Measurements from ENCODE around the gene ANTXRL.
"Not testable (repeated sequence)": the region's sequence is repeated elsewhere in the genome, so short reads cannot be mapped to it uniquely, and the experiment has no call there.

Gene ANTXRL

GRCh38 chr10:46255801-46256747, 30.7 kb upstream of the ANTXRL start:
- Histone ChIP-seq H3K27me3 (ENCODE audit: control insufficient read depth, insufficient read depth, low read length) (no peaks in the 10 kb centered on the region), H3K36me3 (ENCODE audit: control insufficient read depth, insufficient read depth, low read length) (no peaks in the 10 kb centered on the region), H3K9ac (ENCODE audit: low read depth, low read length) (no peak overlapping the region), H3K27ac (ENCODE audit: low read depth, low read length) (no peak overlapping the region), H3K4me3 (ENCODE audit: low read depth, low read length) (no peak overlapping the region), H3K4me1 (ENCODE audit: control insufficient read depth, insufficient read depth, low read length) (no peaks in the 10 kb centered on the region), H3K9me3 (ENCODE audit: control insufficient read depth, insufficient read depth, low read length) (no peaks in the 10 kb centered on the region)

GRCh38 chr10:46257099-46257498, 29.7 kb upstream of the ANTXRL start:
- H3K27me3 ChIP-seq (ENCODE audit: control insufficient read depth, insufficient read depth, low read length), result no peaks in the 10 kb centered on the region
- H3K36me3 ChIP-seq (ENCODE audit: control insufficient read depth, insufficient read depth, low read length), result no peaks in the 10 kb centered on the region
- no peaks in the 10 kb centered on the region for H3K4me1 ChIP-seq (ENCODE audit: control insufficient read depth, insufficient read depth, low read length)
- H3K4me3 ChIP-seq (ENCODE audit: low read depth, low read length), result no peak overlapping the region
- no peaks in the 10 kb centered on the region for H3K9me3 ChIP-seq (ENCODE audit: control insufficient read depth, insufficient read depth, low read length)
- no peak overlapping the region for H3K9ac ChIP-seq (ENCODE audit: low read depth, low read length)
- H3K27ac ChIP-seq (ENCODE audit: low read depth, low read length), result no peak overlapping the region

GRCh38 chr10:46262906-46263560, 23.8 kb upstream of the ANTXRL start:
- H3K9me3 ChIP-seq (ENCODE audit: control insufficient read depth, insufficient read depth, low read length), result not testable (repeated sequence)

GRCh38 chr10:46263831-46264268, 22.9 kb upstream of the ANTXRL start:
- no peaks in the 10 kb centered on the region for H3K4me1 ChIP-seq (ENCODE audit: control insufficient read depth, insufficient read depth, low read length)
- H3K27ac ChIP-seq (ENCODE audit: low read depth, low read length), result no peak overlapping the region
- no peaks in the 10 kb centered on the region for H3K27me3 ChIP-seq (ENCODE audit: control insufficient read depth, insufficient read depth, low read length)

More at GRCh38 chr10:46262906-46263560, 23.8 kb upstream of the ANTXRL start:
- not testable (repeated sequence) for H3K27ac ChIP-seq (ENCODE audit: low read depth, low read length); H3K4me1 ChIP-seq (ENCODE audit: control insufficient read depth, insufficient read depth, low read length); H3K27me3 ChIP-seq (ENCODE audit: control insufficient read depth, insufficient read depth, low read length); H3K9ac ChIP-seq (ENCODE audit: low read depth, low read length); H3K4me3 ChIP-seq (ENCODE audit: low read depth, low read length); H3K36me3 ChIP-seq (ENCODE audit: control insufficient read depth, insufficient read depth, low read length)

DNA sequence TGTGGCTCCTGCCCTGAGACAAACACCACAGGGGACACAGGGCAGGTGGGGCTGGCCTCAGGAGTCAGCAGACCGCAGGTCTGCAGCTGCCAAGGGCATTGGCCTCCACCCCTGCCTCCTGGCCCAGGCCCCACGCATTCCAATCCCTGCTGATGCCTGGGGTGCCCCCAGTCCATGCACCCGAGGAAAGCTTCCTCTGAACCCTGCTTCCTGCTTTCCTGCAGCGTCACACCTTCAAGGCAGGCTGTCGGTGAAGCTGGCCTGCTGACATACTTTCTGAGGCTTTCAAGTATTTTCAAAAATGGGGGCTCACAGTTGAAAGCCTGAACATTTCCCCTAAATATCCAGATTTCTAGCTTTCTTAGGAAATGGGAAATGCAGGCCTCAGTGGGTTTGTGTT, 22.5 kb upstream of the ANTXRL start:
- no peaks in the 10 kb centered on the region for H3K4me1 ChIP-seq (ENCODE audit: control insufficient read depth, insufficient read depth, low read length)
- no peak overlapping the region for H3K9ac ChIP-seq (ENCODE audit: low read depth, low read length)
- no peaks in the 10 kb centered on the region for H3K27me3 ChIP-seq (ENCODE audit: control insufficient read depth, insufficient read depth, low read length)
- no peaks in the 10 kb centered on the region for H3K36me3 ChIP-seq (ENCODE audit: control insufficient read depth, insufficient read depth, low read length)
- H3K4me3 ChIP-seq (ENCODE audit: low read depth, low read length), result no peak overlapping the region
- no peak overlapping the region for H3K27ac ChIP-seq (ENCODE audit: low read depth, low read length)
- H3K9me3 ChIP-seq (ENCODE audit: control insufficient read depth, insufficient read depth, low read length), result no peaks in the 10 kb centered on the region

More at GRCh38 chr10:46263831-46264268, 22.9 kb upstream of the ANTXRL start:
- no peak overlapping the region for H3K4me3 ChIP-seq (ENCODE audit: low read depth, low read length)
- H3K9me3 ChIP-seq (ENCODE audit: control insufficient read depth, insufficient read depth, low read length), result no peaks in the 10 kb centered on the region
- no peak overlapping the region for H3K9ac ChIP-seq (ENCODE audit: low read depth, low read length)
- H3K36me3 ChIP-seq (ENCODE audit: control insufficient read depth, insufficient read depth, low read length), result no peaks in the 10 kb centered on the region

DNA sequence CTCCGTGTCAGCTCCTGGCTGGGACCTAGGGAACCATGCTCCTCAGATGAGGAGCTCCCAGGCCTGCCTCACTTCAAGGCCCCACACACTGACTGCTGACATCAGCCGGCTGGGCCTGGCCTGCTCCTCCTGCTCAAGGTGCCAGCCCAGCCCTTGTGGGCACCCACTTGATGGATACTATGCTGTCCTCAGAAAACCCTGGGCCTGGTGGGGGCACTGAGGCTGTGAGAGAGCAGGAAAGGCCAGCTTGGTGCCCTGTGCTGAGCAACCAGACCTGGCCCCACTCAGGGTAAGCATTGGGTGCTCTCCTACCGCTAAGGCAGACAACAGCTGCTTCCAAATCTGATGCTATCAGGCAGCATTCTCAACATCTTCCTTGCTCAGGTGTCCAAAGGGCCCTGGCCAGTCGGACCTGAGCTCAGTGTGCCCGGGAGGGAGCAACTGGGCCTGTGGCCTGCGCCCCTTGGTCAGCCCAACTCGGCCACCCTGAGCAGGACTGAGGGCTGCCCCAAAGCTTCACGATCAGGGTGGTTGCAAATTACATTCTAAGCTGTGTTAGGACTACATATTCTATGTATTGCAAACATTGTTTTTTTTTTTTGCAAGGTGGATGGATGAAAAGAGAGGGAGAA, 21.9 kb upstream of the ANTXRL start:
- H3K9me3 ChIP-seq (ENCODE audit: control insufficient read depth, insufficient read depth, low read length), result no peaks in the 10 kb centered on the region
- H3K4me1 ChIP-seq (ENCODE audit: control insufficient read depth, insufficient read depth, low read length), result no peaks in the 10 kb centered on the region
- no peak overlapping the region for H3K4me3 ChIP-seq (ENCODE audit: low read depth, low read length)
- no peaks in the 10 kb centered on the region for H3K36me3 ChIP-seq (ENCODE audit: control insufficient read depth, insufficient read depth, low read length)
- no peak overlapping the region for H3K9ac ChIP-seq (ENCODE audit: low read depth, low read length)
- H3K27ac ChIP-seq (ENCODE audit: low read depth, low read length), result no peak overlapping the region
- H3K27me3 ChIP-seq (ENCODE audit: control insufficient read depth, insufficient read depth, low read length), result no peaks in the 10 kb centered on the region

DNA sequence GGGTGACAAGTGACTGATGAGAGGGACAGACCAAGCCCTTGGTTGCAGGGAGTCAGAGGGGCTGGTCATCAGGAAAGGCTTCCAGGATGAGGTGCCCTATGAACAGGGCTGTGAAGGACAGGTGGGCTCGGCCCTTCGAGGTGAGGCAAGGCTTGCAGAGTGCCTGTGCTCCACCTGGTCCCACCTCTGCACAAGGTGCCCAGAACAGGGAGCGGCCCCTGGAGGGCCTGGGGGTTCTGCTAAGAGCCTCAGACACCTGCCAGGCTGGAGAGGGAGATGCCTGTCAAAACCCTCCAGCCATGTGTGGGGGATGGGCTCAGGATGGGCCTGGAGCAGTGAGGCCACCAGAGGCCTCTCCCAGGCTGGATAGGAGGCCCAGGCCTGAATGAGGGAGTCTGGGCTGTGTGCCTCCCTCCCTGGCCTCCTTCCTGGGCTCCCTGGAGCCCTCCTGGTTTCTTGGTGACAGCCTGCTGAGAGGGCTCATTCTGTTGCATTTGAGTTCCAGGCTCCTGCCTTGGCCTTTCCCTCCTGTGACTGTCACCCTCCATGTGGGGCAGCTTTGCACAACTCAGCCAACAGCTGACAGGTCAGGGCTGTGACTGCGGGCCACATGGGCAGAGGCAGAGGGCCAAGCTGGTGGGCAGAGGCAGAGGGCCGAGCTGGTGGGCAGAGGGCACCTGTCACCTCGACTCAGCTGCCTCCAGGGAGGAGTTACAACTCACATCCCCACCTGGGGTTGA, 21.1 kb upstream of the ANTXRL start:
- H3K27ac ChIP-seq (ENCODE audit: low read depth, low read length); H3K9me3 ChIP-seq (ENCODE audit: control insufficient read depth, insufficient read depth, low read length); H3K9ac ChIP-seq (ENCODE audit: low read depth, low read length); H3K36me3 ChIP-seq (ENCODE audit: control insufficient read depth, insufficient read depth, low read length); H3K27me3 ChIP-seq (ENCODE audit: control insufficient read depth, insufficient read depth, low read length); H3K4me3 ChIP-seq (ENCODE audit: low read depth, low read length); H3K4me1 ChIP-seq (ENCODE audit: control insufficient read depth, insufficient read depth, low read length): not testable (repeated sequence)

DNA sequence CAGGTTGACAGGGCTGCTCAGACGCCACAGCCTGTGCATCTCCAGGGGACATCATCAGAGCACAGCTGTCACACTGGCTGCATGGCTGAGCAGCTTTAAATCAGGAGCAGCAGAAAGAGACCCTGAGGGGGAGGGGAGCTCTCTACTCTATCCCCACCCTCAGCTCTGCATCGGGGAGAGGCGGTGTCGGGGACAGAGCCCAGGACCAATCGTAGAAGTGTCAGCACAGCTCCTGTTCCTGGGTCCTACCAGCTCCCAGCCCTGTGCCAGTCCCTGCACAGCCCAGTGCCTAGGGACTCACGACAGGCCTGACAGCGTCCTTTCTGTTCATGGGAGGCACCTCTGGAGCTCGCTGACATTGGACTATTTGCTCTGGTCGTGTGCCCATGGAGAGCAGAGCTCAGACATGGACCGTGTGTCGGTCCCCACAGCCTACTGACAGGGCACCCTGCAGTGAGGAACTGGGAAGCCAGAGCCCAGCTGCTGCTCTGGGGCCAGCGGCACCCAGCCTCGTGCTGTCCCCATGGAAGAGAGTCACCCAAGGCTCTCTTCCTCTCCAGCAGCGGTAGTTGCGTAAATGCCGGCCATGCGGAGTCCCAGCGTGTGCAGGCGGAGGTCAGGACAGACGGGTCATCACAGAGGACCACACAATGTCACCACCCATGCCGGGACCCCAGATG, 20.4 kb upstream of the ANTXRL start:
- no peaks in the 10 kb centered on the region for H3K4me1 ChIP-seq (ENCODE audit: control insufficient read depth, insufficient read depth, low read length)
- no peak overlapping the region for H3K4me3 ChIP-seq (ENCODE audit: low read depth, low read length)
- no peak overlapping the region for H3K9ac ChIP-seq (ENCODE audit: low read depth, low read length)
- no peaks in the 10 kb centered on the region for H3K36me3 ChIP-seq (ENCODE audit: control insufficient read depth, insufficient read depth, low read length)
- no peaks in the 10 kb centered on the region for H3K27me3 ChIP-seq (ENCODE audit: control insufficient read depth, insufficient read depth, low read length)
- no peaks in the 10 kb centered on the region for H3K9me3 ChIP-seq (ENCODE audit: control insufficient read depth, insufficient read depth, low read length)
- no peak overlapping the region for H3K27ac ChIP-seq (ENCODE audit: low read depth, low read length)

GRCh38 chr10:46267132-46267985, 19.4 kb upstream of the ANTXRL start:
- H3K27ac ChIP-seq (ENCODE audit: low read depth, low read length), result no peak overlapping the region
- H3K4me1 ChIP-seq (ENCODE audit: control insufficient read depth, insufficient read depth, low read length), result no peaks in the 10 kb centered on the region
- H3K9ac ChIP-seq (ENCODE audit: low read depth, low read length), result no peak overlapping the region
- no peaks in the 10 kb centered on the region for H3K27me3 ChIP-seq (ENCODE audit: control insufficient read depth, insufficient read depth, low read length)
- H3K36me3 ChIP-seq (ENCODE audit: control insufficient read depth, insufficient read depth, low read length), result no peaks in the 10 kb centered on the region
- no peaks in the 10 kb centered on the region for H3K9me3 ChIP-seq (ENCODE audit: control insufficient read depth, insufficient read depth, low read length)
- no peak overlapping the region for H3K4me3 ChIP-seq (ENCODE audit: low read depth, low read length)

Data from HUES48 (cell line).